Activated CD4-positive, alpha-beta memory T cell treated with anti-CD3 and anti-CD28 coated beads, Interleukin-2, amount 10 ng/mL, durations not matched to agents 7 days and 5 days (primary cell): ENCODE measurements around the gene A2M. TPM values are rescaled to one million over a fixed set of nuclear protein-coding genes. Genes with fewer than 3 reads are reported as not detected.
A peak's percentile ranks its signal among the peaks of the same experiment; 100 is the strongest.

Experiments used
- CTCF ChIA-PET: fragments of 350-600 bp; sonication (Branson Sonifier 250); formaldehyde crosslinking; loops from one replicate; lab custom pipeline; 2021; ENCODE audit warnings: antibody characterized with exemption, inconsistent platforms; lab: Charles Lee
- POLR2A ChIA-PET: fragments of 350-600 bp; sonication (Branson Sonifier 250); formaldehyde crosslinking; loops from one replicate; lab custom pipeline; 2021; ENCODE audit warnings: antibody characterized with exemption; lab: Charles Lee
- DNase-seq: peaks from one replicate; pipeline ENCODE4 v3.0.0-alpha.2; 2020
- H3K27ac Mint-ChIP-seq: one replicate; pipeline ENCODE4 v1.8.0; 2021; ENCODE audit warnings: mild to moderate bottlenecking, mixed read lengths
- H3K27me3 Mint-ChIP-seq: one replicate; pipeline ENCODE4 v1.8.0; 2021; ENCODE audit warnings: mixed read lengths
- H3K36me3 Mint-ChIP-seq: one replicate; pipeline ENCODE4 v1.8.0; 2021; ENCODE audit warnings: low read depth, mixed read lengths
- H3K4me1 Mint-ChIP-seq: one replicate; pipeline ENCODE4 v1.8.0; 2021; ENCODE audit warnings: mixed read lengths
- H3K4me3 Mint-ChIP-seq: one replicate; pipeline ENCODE4 v1.8.0; 2021; ENCODE audit warnings: mild to moderate bottlenecking, mixed read lengths
- H3K9me3 Mint-ChIP-seq: one replicate; pipeline ENCODE4 v1.8.0; 2021; ENCODE audit warnings: mixed read lengths
- total RNA-seq, 2 experiments: library from RNA; stranded (reverse); gene quantifications; one replicate each; pipeline ENCODE4 v1.2.3, GENCODE V29; 2021

The A2M gene
- total RNA-seq, 2 experiments from 2014 or later = not detected

DNA sequence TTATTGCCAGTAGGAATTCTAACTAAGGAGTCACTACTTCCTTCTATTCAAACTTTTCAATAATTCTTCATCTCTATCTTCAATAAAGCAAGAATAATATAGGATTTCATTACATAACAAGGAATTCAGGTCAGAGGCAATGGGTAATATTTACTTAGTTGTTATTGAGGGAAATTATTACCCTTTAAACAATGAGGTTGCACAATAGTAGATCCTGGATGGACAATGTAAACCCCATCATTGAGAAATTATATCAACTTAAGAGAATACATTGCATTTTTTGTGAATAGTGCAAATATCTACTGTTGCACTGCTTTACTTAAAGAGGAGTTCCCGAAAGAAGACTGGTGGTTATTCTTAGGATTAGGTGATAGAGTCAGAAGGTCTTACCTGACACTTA lies 43.8 kb downstream of the A2M start:
- no peak for DNase-seq
- POLR2A ChIA-PET = no interaction called here
- Mint-ChIP-seq H3K4me3 (no peak overlapping the region), H3K27ac (no peak overlapping the region), H3K36me3 (no peaks in the 10 kb centered on the region), H3K9me3 (no peaks in the 10 kb centered on the region), H3K27me3 (peaks cover 2% of the 10 kb centered on the region), H3K4me1 (no peaks in the 10 kb centered on the region)
- CTCF ChIA-PET = interaction anchor here (1.1 kb wide), 1 partner anchor 23 kb away, joined by 3 read pairs; no protein-coding TSS in a partner anchor

DNA sequence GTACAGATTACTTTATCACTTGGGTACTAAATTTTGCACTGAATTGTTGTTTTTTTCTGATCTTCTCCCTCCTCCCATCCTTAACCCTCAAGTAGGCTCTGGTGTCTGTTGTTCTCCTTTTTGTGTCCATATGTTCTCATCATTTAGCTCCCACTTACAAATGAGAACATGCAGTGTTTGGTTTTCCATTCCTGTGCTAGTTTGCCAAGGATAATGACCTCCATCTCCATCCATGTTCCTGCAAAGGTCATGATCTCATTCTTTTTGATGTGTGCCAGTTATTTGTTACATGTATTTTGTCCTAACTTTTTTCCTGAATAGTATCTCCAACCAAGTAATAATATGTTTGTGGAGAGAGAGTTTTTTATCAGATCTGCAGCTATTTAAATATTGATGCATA lies 44.2 kb downstream of the A2M start:
- CTCF ChIA-PET = interaction anchor here (1.1 kb wide), 1 partner anchor 22 kb away, joined by 3 read pairs; no protein-coding TSS in a partner anchor
- POLR2A ChIA-PET = no interaction called here
- no peaks in the 10 kb centered on the region for H3K9me3 Mint-ChIP-seq
- peaks cover 2% of the 10 kb centered on the region for H3K27me3 Mint-ChIP-seq
- no peak overlapping the region for H3K4me3 Mint-ChIP-seq
- H3K27ac Mint-ChIP-seq = no peak overlapping the region
- no peaks in the 10 kb centered on the region for H3K4me1 Mint-ChIP-seq
- no peak for DNase-seq
- no peaks in the 10 kb centered on the region for H3K36me3 Mint-ChIP-seq

- no peaks in the 10 kb centered on the region for H3K9me3 Mint-ChIP-seq
- no peaks in the 10 kb centered on the region for H3K36me3 Mint-ChIP-seq
- no peaks in the 10 kb centered on the region for H3K4me1 Mint-ChIP-seq
- CTCF ChIA-PET = no interaction called here
- DNase-seq = no peak
- no peak overlapping the region for H3K27ac Mint-ChIP-seq
- POLR2A ChIA-PET = no interaction called here
- peaks cover 2% of the 10 kb centered on the region for H3K27me3 Mint-ChIP-seq
- no peak overlapping the region for H3K4me3 Mint-ChIP-seq
Observed at GRCh38 chr12:9070351-9070750, 45.4 kb downstream of the A2M start.

DNA sequence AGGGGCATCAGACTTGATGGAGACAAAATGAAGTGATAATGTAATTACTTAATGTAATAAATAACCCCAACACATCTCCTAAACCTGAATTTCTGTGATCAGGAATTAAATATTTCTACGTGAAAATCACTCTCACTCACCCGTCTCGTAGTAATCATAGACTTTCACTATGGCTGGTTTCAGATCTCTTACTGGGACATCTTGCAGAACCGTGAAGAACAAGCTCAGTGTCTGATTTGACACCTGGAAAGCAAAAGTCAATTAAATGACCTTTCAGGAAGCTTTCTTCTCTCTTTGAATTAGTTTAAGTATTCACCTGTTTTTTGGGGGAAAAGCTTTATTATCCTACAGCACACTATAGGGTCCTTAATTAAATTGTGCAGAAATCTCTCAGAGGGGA lies 47.1 kb downstream of the A2M start:
- H3K9me3 Mint-ChIP-seq = no peaks in the 10 kb centered on the region
- H3K27ac Mint-ChIP-seq = no peak overlapping the region
- CTCF ChIA-PET = no interaction called here
- POLR2A ChIA-PET = no interaction called here
- peaks cover 3% of the 10 kb centered on the region for H3K4me1 Mint-ChIP-seq
- H3K27me3 Mint-ChIP-seq = peaks cover 5% of the 10 kb centered on the region
- no peak for DNase-seq
- no peak overlapping the region for H3K4me3 Mint-ChIP-seq
- H3K36me3 Mint-ChIP-seq = peaks cover 2% of the 10 kb centered on the region

- peaks cover 3% of the 10 kb centered on the region for H3K4me1 Mint-ChIP-seq
- H3K27ac Mint-ChIP-seq = no peak overlapping the region
- peaks cover 2% of the 10 kb centered on the region for H3K36me3 Mint-ChIP-seq
- CTCF ChIA-PET = no interaction called here
- POLR2A ChIA-PET = no interaction called here
- no peak overlapping the region for H3K4me3 Mint-ChIP-seq
- H3K27me3 Mint-ChIP-seq = peaks cover 5% of the 10 kb centered on the region
- no peaks in the 10 kb centered on the region for H3K9me3 Mint-ChIP-seq
- DNase-seq = no peak
Observed at GRCh38 chr12:9068086-9068485, 47.6 kb downstream of the A2M start.

DNA sequence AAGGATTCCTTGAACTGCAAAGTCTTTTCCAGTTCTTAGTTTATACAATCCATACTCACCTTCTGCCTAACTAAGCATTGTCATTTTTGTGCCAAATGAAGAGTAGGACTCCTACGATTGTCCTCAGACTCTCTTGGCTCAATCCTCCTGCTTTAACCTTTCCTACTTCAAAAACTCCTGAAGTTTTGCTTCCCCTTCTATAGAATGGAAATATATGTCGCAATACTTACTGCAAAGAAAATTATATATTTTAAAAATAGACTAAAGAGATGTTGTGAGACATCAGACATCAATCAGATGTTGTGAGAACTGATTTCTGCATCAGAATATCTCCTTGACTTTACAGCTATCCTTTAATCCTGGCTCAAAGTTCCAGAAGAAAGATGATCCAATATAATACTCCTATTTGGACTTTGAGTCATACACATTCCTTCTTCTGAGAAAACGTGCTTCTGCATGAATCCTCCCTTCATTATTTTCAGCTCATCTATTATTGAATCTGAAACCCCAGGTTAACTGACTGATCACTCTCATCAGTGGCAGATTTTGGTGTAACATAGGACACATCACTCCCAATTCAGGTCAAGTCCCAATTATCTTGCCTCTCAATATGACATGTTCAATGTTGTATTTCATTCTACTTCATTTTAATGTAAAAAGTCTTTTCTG lies 48.8 kb downstream of the A2M start:
- Mint-ChIP-seq H3K4me3 (no peak overlapping the region), H3K27me3 (peaks cover 5% of the 10 kb centered on the region), H3K9me3 (no peaks in the 10 kb centered on the region), H3K36me3 (peaks cover 2% of the 10 kb centered on the region), H3K27ac (no peak overlapping the region), H3K4me1 (peaks cover 3% of the 10 kb centered on the region)
- no peak for DNase-seq
- ChIA-PET POLR2A (no interaction called here), CTCF (interaction anchor here (0.7 kb wide), 1 partner anchor 17 kb away, joined by 3 read pairs; no protein-coding TSS in a partner anchor)

- Mint-ChIP-seq H3K9me3 (no peaks in the 10 kb centered on the region), H3K36me3 (peaks cover 2% of the 10 kb centered on the region), H3K4me1 (peaks cover 3% of the 10 kb centered on the region), H3K4me3 (no peak overlapping the region), H3K27me3 (peaks cover 5% of the 10 kb centered on the region), H3K27ac (no peak overlapping the region)
- CTCF ChIA-PET = interaction anchor here (0.7 kb wide), 1 partner anchor 16 kb away, joined by 3 read pairs; no protein-coding TSS in a partner anchor
- DNase-seq = no peak
- POLR2A ChIA-PET = no interaction called here
Observed at GRCh38 chr12:9066183-9066623, 49.5 kb downstream of the A2M start.

- no peak overlapping the region for H3K4me3 Mint-ChIP-seq
- ChIA-PET POLR2A (no interaction called here), CTCF (no interaction called here)
- DNase-seq = no peak
- no peak overlapping the region for H3K27ac Mint-ChIP-seq
- no peaks in the 10 kb centered on the region for H3K9me3 Mint-ChIP-seq
- H3K4me1 Mint-ChIP-seq = peaks cover 3% of the 10 kb centered on the region
- peaks cover 2% of the 10 kb centered on the region for H3K36me3 Mint-ChIP-seq
- H3K27me3 Mint-ChIP-seq = peaks cover 5% of the 10 kb centered on the region
Observed at GRCh38 chr12:9065607-9065856, 50.2 kb downstream of the A2M start.

DNA sequence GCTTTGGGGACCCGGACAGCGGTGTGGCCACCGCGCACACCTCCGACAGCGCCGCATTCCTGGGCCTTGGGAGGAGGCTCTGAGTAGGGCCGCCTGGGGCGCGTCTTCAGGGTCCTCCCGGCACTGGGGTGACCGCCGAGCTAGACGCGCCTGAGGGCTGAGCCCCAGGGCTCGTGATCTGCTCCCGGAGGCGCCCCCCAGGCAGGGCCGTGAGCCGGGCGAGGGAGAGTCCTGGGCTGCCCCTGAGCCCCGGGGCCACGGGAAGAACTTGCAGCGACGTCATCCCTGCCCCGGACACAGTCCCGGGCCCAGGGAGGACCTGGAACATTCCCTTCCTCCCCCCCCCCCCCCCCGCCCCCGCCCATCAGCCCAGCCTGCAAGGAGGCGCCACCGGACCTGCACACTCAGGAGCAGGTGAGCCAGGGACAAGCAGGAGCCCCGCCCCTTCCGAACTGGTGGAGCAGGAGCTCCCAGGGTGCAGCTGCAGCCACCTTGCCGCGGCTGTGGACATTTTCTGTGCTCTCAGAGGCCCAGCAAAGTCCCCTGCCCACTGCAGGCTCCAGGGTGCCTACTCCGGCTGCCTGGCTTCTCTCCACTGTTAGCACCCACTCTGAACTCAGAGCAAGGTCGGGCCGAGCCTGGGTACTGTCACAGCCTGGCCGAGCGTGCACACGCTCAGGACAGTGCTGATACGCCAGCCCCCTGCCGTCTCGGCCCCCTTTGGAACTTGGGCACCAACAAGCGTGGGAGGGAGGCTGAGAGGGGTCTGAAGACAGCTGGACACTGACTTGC lies 50.7 kb downstream of the A2M start:
- ChIA-PET CTCF (interaction anchor here (1.5 to 2.1 kb wide), 5 partner anchors 11 to 116 kb away, joined by 4 to 14 read pairs (median 6); partner anchors contain the start of gene M6PR), POLR2A (no interaction called here)
- H3K9me3 Mint-ChIP-seq = no peaks in the 10 kb centered on the region
- H3K27ac Mint-ChIP-seq = no peak overlapping the region
- peaks cover 3% of the 10 kb centered on the region for H3K4me1 Mint-ChIP-seq
- H3K4me3 Mint-ChIP-seq = peak overlapping the region; percentile 76
- peaks cover 5% of the 10 kb centered on the region for H3K27me3 Mint-ChIP-seq
- H3K36me3 Mint-ChIP-seq = peaks cover 2% of the 10 kb centered on the region
- no peak for DNase-seq

GRCh38 chr12:9064201-9064814 lies 51.4 kb downstream of the A2M start:
- ChIA-PET CTCF (interaction anchor here (0.6 to 2.1 kb wide), 14 partner anchors 8 to 685 kb away, joined by 3 to 14 read pairs (median 3); partner anchors contain the start of gene M6PR), POLR2A (no interaction called here)
- Mint-ChIP-seq H3K36me3 (peaks cover 2% of the 10 kb centered on the region), H3K4me1 (peaks cover 3% of the 10 kb centered on the region), H3K9me3 (no peaks in the 10 kb centered on the region), H3K27ac (no peak overlapping the region), H3K27me3 (peaks cover 5% of the 10 kb centered on the region), H3K4me3 (peak overlapping the region; percentile 76)
- DNase-seq = peak; percentile 52

- no peak for DNase-seq
- Mint-ChIP-seq H3K27me3 (no peaks in the 10 kb centered on the region), H3K4me1 (peaks cover 6% of the 10 kb centered on the region), H3K9me3 (no peaks in the 10 kb centered on the region), H3K27ac (no peak overlapping the region), H3K36me3 (no peaks in the 10 kb centered on the region), H3K4me3 (no peak overlapping the region)
- POLR2A ChIA-PET = no interaction called here
- CTCF ChIA-PET = no interaction called here
Observed at GRCh38 chr12:9052610-9053009, 63.1 kb downstream of the A2M start.

DNA sequence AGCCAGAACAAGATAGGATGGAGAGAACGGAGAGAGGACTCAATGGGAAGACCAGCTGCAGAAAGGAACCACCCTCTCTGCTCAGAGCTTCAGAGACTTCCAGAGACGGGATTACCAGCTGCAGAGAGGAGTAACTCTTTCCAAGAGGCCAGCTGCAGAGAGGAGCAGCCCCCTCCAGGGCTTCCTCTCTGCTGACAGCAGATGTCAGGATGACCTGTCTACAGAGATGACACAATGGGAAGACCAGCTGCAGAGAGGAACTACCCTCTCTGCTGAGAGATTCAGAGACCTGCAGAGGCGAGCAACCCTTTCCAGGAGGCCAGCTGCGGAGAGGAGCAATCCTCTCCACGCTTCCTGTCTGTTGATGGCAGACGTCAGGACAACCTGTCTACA lies 64.6 kb downstream of the A2M start:
- ChIA-PET CTCF (interaction anchor here (0.9 to 4.8 kb wide), 7 partner anchors 10 to 370 kb away, joined by 3 to 82 read pairs (median 4); partner anchors contain the start of gene M6PR), POLR2A (interaction anchor here (0.6 to 3.9 kb wide), 2 partner anchors 101 to 707 kb away, joined by 3 to 24 read pairs; partner anchors contain the start of gene M6PR)
- Mint-ChIP-seq H3K36me3 (no peaks in the 10 kb centered on the region), H3K27me3 (no peaks in the 10 kb centered on the region), H3K9me3 (no peaks in the 10 kb centered on the region), H3K27ac (no peak overlapping the region), H3K4me1 (peaks cover 12% of the 10 kb centered on the region), H3K4me3 (no peak overlapping the region)
- DNase-seq = no peak
